NCI-H748 (cell line): ENCODE measurements around the gene HECTD4.

Experiments
- DNase-seq: peaks from one replicate; lab custom pipeline; 2025; ENCODE audit not compliant: unreplicated experiment; lab: John Stamatoyannopoulos, UW

HECTD4 gene

GRCh38 chr12:112183141-112184021, 198.8 kb downstream of the HECTD4 start:
- DNase-seq, result no peak

DNA sequence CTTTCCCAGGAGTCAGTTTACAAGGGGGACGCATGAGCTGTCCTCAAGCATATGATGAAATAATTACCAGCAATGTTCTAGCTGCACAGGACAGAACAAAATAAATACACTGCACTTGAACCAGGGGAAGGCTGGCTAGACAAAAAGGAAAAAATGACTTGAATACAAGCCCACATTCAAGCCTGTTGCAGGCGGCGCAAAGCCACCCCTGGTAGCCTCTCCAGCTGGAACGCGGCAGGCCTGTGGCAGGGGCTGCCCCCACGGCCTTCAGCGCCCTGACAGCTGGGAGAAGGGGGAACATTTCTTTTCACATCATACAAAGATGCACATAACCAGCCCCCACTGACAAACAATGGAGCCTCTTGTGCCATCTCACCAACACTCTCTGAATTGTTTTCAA, 199.7 kb downstream of the HECTD4 start:
- DNase-seq, result no peak

GRCh38 chr12:112180422-112180821, 201.8 kb downstream of the HECTD4 start:
- no peak for DNase-seq

GRCh38 chr12:112179916-112180315, 202.3 kb downstream of the HECTD4 start:
- DNase-seq, result no peak

DNA sequence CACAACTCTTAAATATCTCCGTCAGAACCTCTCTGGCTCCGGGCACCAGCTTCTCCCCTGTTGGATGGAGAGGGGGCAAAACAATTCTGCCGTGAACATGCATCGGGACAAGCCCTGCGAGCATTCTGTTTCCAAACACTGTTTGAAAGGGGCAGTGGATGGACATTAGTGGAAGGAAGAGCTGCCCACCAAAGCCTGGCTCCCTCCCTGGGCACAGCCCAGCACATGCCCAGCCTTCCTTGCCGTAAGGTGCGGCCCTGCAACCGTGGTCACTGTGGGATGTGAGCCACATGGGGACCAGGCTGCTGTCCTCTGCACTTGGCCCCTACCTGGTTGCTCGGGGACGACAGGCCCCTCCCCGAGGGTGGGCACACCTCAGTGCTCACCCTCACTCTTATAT, 202.9 kb downstream of the HECTD4 start:
- DNase-seq, result no peak

DNA sequence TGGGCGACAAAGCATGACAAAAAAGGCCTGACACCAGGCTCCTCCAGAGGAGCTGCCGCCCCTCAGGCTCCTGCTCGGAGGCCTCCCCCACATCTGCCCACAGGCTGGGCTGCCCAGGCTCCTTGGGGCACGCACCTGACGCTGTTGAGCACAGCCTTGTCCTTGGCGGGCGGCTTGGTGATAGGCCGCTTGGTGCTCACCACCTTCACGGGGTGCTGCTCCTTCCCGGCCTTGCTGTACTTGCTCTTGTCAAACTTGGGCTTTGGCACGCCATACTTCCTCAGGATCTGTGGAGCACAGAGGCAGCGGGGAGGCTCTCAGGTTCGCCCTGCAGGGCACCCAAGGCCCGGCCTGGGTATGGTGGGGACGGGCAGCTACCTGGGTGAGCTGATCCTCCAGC, 203.4 kb downstream of the HECTD4 start:
- no peak for DNase-seq

DNA sequence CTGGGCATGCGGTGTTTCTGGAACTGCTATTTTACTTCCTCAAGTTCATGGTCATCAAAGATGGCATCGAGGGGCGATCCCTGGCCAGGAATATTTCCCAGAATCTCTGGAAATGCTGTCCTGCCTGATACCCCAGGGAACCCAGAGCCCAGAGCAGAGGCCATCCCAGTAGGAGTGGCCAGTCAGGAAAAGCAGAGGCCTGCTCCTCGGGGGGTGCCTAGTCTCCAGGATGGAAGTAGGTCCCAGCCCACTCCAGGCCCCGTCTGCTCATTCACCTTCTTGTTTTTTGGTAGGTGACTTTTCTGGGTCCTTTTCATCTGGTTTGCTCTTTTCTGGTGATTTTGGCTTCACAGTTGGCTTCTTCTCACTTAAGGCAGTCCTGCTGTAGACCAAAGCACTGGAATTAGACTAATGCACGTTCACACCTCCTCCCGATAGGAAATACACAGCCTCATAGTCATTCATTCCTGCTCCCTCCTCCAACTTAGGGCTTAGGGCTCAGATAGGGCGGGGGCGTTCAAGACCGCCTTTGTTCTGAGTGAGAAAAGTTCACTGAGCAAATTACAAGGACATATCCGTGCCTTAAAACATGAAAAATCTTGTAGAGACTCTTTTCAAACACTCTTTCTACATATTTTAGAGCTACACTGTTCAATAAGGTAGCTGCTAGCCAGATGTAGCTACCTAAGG, 205.8 kb downstream of the HECTD4 start:
- DNase-seq, result no peak

DNA sequence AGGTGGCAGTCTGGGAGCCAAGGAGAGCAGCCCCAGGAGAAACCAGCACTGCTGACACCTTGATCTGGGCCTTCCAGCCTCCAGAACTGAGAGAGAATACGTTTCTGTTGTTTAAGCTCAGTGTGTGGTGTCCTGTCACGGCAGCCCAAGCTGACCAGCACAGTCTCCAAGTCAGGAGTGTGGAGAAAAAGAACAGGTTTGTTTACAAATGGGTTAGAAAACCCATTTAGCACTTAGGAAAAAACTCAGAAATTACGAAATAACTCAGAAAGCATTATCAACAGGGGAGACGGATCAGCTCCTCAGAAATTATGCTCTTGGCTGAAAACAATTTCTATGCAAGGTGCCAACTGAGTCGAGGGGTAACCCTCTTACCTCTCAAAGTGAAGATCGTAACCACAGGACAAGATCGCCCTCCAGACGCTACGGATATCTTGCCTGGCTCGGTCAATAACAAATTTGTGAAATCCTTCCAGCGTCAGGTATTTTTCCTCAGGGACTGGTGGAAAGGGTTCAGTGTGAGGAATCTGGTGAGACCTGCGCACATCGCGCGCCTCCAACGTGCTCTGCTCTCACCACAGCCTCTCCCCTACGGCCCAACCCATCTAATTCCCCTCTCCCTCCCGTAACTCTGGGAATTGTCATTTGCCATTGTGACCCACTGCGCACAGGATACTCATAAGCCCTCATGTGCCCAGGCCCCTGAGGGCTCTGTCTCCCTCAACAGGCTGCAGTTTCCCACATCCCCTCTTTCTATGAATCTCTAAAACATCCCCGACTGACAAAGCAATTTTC, 206.7 kb downstream of the HECTD4 start:
- no peak for DNase-seq

GRCh38 chr12:112172556-112173324, 209.5 kb downstream of the HECTD4 start:
- no peak for DNase-seq

GRCh38 chr12:112170971-112171596, 211.1 kb downstream of the HECTD4 start:
- no peak for DNase-seq

GRCh38 chr12:112170376-112170775, 211.9 kb downstream of the HECTD4 start:
- no peak for DNase-seq

DNA sequence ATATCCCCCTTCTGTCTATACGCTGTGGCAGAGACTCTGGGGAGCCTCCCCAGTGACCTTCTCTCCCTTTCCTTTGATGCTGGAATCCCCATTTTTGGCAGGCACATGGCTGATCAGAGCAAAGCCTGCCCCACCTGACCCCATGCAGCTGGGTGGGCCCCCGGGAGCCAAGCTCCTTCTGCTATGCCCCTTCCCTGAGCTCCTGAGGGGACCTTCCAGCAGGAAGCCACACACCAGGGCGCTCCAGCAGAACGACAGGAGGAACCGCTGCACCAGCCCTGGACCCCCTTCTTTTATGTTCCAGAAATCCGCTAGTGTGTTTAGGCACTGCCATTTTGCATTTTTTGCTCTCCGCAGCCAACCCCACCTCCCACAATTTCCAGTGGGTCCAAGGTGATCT, 212.3 kb downstream of the HECTD4 start:
- no peak for DNase-seq

- DNase-seq, result no peak
Observed at GRCh38 chr12:112169161-112169872, 212.9 kb downstream of the HECTD4 start.

- DNase-seq, result no peak
Observed at GRCh38 chr12:112168561-112168971, 213.7 kb downstream of the HECTD4 start.

DNA sequence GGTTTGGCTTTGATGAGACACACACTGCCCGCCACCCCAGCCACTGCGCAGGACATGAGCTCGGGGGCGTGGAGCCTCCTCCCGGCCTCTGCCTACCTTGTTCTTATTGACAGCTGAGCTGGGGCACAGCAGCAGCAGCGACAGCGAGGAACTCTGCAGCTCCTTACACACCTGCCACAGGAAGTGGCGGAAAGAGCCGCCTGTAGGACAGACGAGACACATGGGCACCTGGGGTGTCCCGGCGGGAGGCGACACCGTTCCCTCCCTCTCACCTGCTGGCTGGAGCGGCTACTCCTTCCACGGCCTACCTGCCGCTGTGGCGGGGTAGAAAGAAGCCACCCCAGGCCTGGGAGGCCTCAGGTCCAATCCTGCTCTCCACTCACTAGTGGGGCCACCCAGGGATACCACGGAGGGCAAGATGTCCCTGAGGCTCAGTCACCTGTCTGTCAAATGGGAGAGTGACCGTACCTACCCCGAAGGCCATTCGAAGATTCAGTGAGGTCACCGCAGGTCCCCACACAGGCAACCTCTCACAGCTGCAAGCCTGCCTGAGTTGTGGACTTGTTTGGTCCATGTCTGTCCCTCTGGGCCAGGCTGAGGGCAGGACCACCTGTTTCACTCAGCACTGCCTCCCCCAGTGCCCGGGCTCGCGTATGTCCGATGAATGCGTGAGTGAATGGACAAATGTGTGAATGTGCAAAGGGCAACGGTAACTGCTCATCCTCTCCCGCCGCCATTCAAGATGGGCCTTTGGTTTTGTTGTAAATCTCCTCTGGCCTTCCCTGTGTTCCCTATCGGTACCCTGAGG, 214.3 kb downstream of the HECTD4 start:
- DNase-seq, result no peak

DNA sequence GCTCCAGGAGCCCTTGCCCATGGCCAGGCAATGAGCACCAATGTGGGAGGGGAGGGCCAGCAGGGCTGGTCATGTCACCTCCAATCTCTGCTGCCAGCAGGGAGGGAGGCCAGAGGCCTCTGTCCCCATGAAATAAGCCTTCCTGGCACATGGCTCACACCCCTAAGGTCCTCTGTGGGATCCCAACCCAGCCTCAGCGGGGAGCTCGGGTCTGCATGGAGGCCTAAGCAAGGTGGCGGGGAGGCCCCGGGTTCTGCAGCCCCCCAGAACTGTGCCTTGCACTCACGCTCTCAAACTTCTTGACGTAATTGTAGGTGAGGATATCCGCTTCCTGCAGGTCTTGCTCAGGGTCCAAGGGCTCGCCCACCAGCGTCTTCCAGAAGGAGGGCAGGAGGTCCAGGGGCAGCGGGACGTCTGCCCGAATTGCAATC, 215.2 kb downstream of the HECTD4 start:
- DNase-seq, result no peak

DNA sequence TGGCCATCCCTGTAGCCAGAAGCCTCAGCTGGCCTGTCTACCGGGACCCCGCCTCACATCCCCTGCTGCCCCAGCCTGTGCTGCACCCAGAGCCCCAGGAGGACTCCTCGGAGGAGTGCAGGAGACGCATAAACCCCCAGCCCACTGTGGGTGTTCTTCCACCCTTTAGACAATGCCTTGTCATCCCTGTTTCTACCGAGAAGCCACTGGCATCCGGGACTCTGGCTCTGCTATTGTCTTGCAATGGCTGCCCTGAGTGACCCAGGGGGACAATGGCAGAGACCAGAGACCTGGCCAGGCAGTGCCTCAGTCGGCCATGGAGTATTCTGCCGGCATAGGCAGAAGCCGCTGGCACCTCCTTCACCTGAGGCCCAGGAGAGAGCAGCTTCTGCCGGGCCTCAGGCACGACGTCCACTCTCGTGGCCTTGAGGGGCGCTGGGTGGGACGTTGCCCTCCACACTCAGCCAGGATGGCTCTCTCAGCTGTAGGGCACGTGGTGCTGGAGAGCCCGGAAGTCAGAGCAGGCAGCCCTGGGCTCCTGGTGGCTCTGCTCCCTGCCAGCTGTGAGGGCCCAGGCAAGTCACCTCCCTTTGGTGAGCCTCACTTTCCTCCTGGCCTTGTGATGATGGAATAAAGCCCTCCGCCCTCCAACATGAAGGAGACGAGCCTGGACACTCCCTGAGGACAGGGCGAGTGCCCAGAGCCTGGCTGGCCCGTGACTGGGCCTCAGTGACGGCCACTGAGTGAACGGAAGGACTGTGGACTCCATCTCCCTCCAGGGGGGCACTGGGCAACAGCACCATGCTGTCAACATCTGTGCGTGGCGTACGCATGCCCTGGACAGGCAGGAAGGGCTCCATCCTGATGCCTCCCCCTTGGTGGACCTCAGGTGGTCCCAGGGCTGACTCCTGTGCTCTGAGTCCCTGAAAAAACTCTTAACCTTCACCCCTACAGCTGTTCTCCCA, 215.9 kb downstream of the HECTD4 start:
- no peak for DNase-seq

DNA sequence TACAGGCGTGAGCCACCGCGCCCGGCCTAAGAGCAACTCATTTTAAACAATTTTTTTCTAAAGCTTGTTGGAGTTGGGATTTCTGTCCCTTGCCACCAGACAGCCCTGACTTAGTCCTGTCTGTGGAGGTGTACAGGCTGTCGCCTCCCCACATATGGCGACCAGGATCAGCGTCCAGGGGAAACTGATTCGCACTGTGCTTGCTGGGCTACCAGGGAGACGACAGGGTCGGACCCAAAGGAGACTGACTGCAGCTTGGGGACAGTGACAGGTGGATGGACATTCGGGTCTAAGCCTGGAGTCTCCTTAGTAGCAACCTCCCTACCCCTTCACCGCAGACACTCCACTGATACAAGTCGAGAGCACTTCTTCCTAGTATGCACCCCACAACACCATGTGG, 216.6 kb downstream of the HECTD4 start:
- DNase-seq, result no peak
